OCI-LY7 (cell line): ENCODE results near the gene BBOX1.

Experiments used
- EZH2phosphoT487 ChIP-seq: fragments of 200-600 bp; sonication (generic); IDR thresholded peaks from 2 replicates; pipeline ENCODE4 v1.6.1; 2018; ENCODE audit warnings: low read depth, borderline replicate concordance, mild to moderate bottlenecking, mixed run types, antibody characterized with exemption, low read length, moderate library complexity, mixed read lengths
- TF ChIP-seq, protein P1 (sequence below): fragments of 200-600 bp; sonication (generic); conservative IDR thresholded peaks from 2 replicates; pipeline ENCODE4 v1.5.1; 2014; ENCODE audit warnings: mild to moderate bottlenecking, antibody characterized with exemption, low read length, moderate library complexity, mixed read lengths

DNA sequence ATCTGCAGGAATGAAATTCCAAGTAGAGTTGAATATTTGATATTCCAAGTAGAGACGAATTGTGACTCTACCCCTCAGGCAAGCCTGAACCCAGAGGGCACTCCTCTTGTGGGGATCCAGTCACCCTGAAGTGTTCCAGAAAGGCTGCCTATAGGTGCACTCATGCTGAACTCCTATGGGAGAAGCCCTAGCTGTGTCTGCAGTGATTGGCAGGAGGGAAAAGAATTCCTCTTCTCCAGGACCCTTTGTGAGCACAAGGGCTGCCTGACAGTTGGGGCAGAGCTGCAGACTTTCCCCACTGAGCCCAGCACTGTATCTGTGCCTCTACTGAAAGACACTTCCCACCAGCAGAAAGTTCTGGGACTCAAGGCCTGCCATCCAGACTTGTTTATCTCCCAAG, 35.0 kb downstream of the BBOX1 start:
- TF ChIP-seq, protein P1, sequence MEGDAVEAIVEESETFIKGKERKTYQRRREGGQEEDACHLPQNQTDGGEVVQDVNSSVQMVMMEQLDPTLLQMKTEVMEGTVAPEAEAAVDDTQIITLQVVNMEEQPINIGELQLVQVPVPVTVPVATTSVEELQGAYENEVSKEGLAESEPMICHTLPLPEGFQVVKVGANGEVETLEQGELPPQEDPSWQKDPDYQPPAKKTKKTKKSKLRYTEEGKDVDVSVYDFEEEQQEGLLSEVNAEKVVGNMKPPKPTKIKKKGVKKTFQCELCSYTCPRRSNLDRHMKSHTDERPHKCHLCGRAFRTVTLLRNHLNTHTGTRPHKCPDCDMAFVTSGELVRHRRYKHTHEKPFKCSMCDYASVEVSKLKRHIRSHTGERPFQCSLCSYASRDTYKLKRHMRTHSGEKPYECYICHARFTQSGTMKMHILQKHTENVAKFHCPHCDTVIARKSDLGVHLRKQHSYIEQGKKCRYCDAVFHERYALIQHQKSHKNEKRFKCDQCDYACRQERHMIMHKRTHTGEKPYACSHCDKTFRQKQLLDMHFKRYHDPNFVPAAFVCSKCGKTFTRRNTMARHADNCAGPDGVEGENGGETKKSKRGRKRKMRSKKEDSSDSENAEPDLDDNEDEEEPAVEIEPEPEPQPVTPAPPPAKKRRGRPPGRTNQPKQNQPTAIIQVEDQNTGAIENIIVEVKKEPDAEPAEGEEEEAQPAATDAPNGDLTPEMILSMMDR, result no peak
- TF ChIP-seq EZH2phosphoT487, result no peak
